H9 (cell line): ENCODE results near the gene MTMR3. TPM values are rescaled to one million over a fixed set of nuclear protein-coding genes. Genes with fewer than 3 reads are reported as not detected.

Experiments
- DNase-seq: peaks from one replicate; pipeline ENCODE4 v3.0.0-alpha.2; 2017
- H2AFZ ChIP-seq: one replicate; pipeline ENCODE4 v1.6.1; 2013; ENCODE audit warnings: mild to moderate bottlenecking, low read length, control low read depth, moderate library complexity
- H2AK5ac ChIP-seq: 2 replicates; pipeline ENCODE4 v1.6.1; 2013; ENCODE audit warnings: low read length, control low read depth, mixed read lengths; ENCODE audit not compliant: insufficient read length
- H2BK120ac ChIP-seq: one replicate; pipeline ENCODE4 v1.6.1; 2013; ENCODE audit warnings: low read depth, mild to moderate bottlenecking, low read length, control low read depth, inconsistent platforms; ENCODE audit not compliant: poor library complexity, severe bottlenecking
- H2BK12ac ChIP-seq: 2 replicates; pipeline ENCODE4 v1.6.1; 2013; ENCODE audit warnings: low read length, control low read depth, mixed read lengths, low read depth; ENCODE audit not compliant: insufficient read length
- H2BK15ac ChIP-seq: 2 replicates; pipeline ENCODE4 v1.6.1; 2013; ENCODE audit warnings: low read depth, low read length, control low read depth
- H2BK20ac ChIP-seq: one replicate; pipeline ENCODE4 v1.6.1; 2013; ENCODE audit warnings: low read depth, mild to moderate bottlenecking, low read length, control low read depth, inconsistent platforms; ENCODE audit not compliant: poor library complexity, severe bottlenecking
- H2BK5ac ChIP-seq: 2 replicates; pipeline ENCODE4 v1.6.1; 2013; ENCODE audit warnings: low read length, control low read depth, mixed read lengths; ENCODE audit not compliant: insufficient read length
- H3K14ac ChIP-seq: 2 replicates; pipeline ENCODE4 v1.6.1; 2013; ENCODE audit warnings: low read length, control low read depth; ENCODE audit not compliant: insufficient read depth
- H3K18ac ChIP-seq: 2 replicates; pipeline ENCODE4 v1.6.1; 2013; ENCODE audit warnings: low read depth, mild to moderate bottlenecking, mixed read lengths, low read length, control low read depth; ENCODE audit not compliant: insufficient read length
- H3K23ac ChIP-seq: 2 replicates; pipeline ENCODE4 v1.6.1; 2013; ENCODE audit warnings: low read length, control low read depth, mixed read lengths, low read depth; ENCODE audit not compliant: insufficient read length
- H3K23me2 ChIP-seq: 2 replicates; pipeline ENCODE4 v1.6.1; 2013; ENCODE audit warnings: low read depth, mild to moderate bottlenecking, mixed read lengths, low read length, control low read depth; ENCODE audit not compliant: insufficient read length, poor library complexity, severe bottlenecking
- H3K27ac ChIP-seq: 2 replicates; pipeline ENCODE4 v1.5.1; 2013; ENCODE audit warnings: low read length, control low read depth, mixed read lengths, low read depth; ENCODE audit not compliant: insufficient read length
- H3K27me3 ChIP-seq: 2 replicates; pipeline ENCODE4 v1.6.1; 2013; ENCODE audit warnings: low read length, control low read depth, inconsistent platforms; ENCODE audit not compliant: insufficient read depth
- H3K4ac ChIP-seq: 2 replicates; pipeline ENCODE4 v1.6.1; 2013; ENCODE audit warnings: low read depth, mild to moderate bottlenecking, control low read depth, inconsistent platforms, low read length, moderate library complexity
- H3K4me1 ChIP-seq: 2 replicates; pipeline ENCODE4 v1.6.1; 2013; ENCODE audit warnings: low read length, control low read depth, inconsistent platforms; ENCODE audit not compliant: insufficient read depth
- H3K4me2 ChIP-seq: 2 replicates; pipeline ENCODE4 v1.6.1; 2013; ENCODE audit warnings: low read length, control low read depth, mixed read lengths; ENCODE audit not compliant: insufficient read length, insufficient read depth
- H3K56ac ChIP-seq: 2 replicates; pipeline ENCODE4 v1.6.1; 2013; ENCODE audit warnings: low read depth, mild to moderate bottlenecking, mixed read lengths, low read length, control low read depth; ENCODE audit not compliant: insufficient read length
- H3K79me1 ChIP-seq: 2 replicates; pipeline ENCODE4 v1.6.1; 2013; ENCODE audit warnings: low read depth, mild to moderate bottlenecking, moderate library complexity, low read length, control low read depth, inconsistent platforms; ENCODE audit not compliant: insufficient read depth, poor library complexity, severe bottlenecking
- H3K79me2 ChIP-seq: 2 replicates; pipeline ENCODE4 v1.6.1; 2013; ENCODE audit warnings: low read length, control low read depth, inconsistent platforms; ENCODE audit not compliant: insufficient read depth
- H3K9ac ChIP-seq: 2 replicates; pipeline ENCODE4 v1.6.1; 2013; ENCODE audit warnings: low read length, control low read depth, mixed read lengths; ENCODE audit not compliant: insufficient read length; ENCODE audit errors: extremely low read depth
- H3K9me3 ChIP-seq: one replicate; pipeline ENCODE4 v1.6.1; 2013; ENCODE audit warnings: low read depth, low read length, inconsistent platforms; ENCODE audit not compliant: control insufficient read depth
- H3T11ph ChIP-seq: one replicate; pipeline ENCODE4 v1.6.1; 2013; ENCODE audit warnings: mild to moderate bottlenecking, low read length, control low read depth, inconsistent platforms
- H4K20me1 ChIP-seq: one replicate; pipeline ENCODE4 v1.6.1; 2013; ENCODE audit not compliant: control insufficient read depth, insufficient read length, insufficient read depth
- H4K5ac ChIP-seq: 2 replicates; pipeline ENCODE4 v1.6.1; 2013; ENCODE audit warnings: low read depth, mild to moderate bottlenecking, mixed read lengths, low read length, control low read depth; ENCODE audit not compliant: insufficient read length
- H4K8ac ChIP-seq: replicated peaks from 2 replicates; pipeline ENCODE4 v1.6.1; 2013; ENCODE audit warnings: low read length, control low read depth, mixed read lengths, low read depth; ENCODE audit not compliant: insufficient read length
- H4K91ac ChIP-seq: 2 replicates; pipeline ENCODE4 v1.6.1; 2013; ENCODE audit warnings: low read depth, mild to moderate bottlenecking, moderate library complexity, mixed read lengths, low read length, control low read depth; ENCODE audit not compliant: insufficient read length
- H3K27ac Mint-ChIP-seq, 3 experiments: 2 replicates in 2 of 3; 3 replicates in 1 of 3; pipeline ENCODE4 v1.8.0; 2020 to 2021; ENCODE audit warnings: mixed read lengths in 3 of 3, mild to moderate bottlenecking in 1 of 3, moderate library complexity in 1 of 3
- H3K27me3 Mint-ChIP-seq: 2 replicates; pipeline ENCODE4 v1.8.0; 2021; ENCODE audit warnings: low read depth, mild to moderate bottlenecking, moderate library complexity, mixed read lengths
- H3K36me3 Mint-ChIP-seq, 3 experiments: 2 replicates in 2 of 3; 3 replicates in 1 of 3; pipeline ENCODE4 v1.8.0; 2020 to 2021; ENCODE audit warnings: low read depth in 3 of 3, mixed read lengths in 3 of 3; ENCODE audit not compliant: insufficient read depth in 1 of 3
- H3K4me1 Mint-ChIP-seq, 2 experiments: 2 replicates each; pipeline ENCODE4 v1.8.0; 2020; ENCODE audit warnings: mixed read lengths in 2 of 2
- H3K4me3 Mint-ChIP-seq, 2 experiments: 2 replicates in 1 of 2; 3 replicates in 1 of 2; pipeline ENCODE4 v1.8.0; 2020 to 2021; ENCODE audit warnings: mild to moderate bottlenecking in 2 of 2, mixed read lengths in 2 of 2, moderate library complexity in 1 of 2
- H3K9me3 Mint-ChIP-seq, 2 experiments: 2 replicates in 1 of 2; 3 replicates in 1 of 2; pipeline ENCODE4 v1.8.0; 2020; ENCODE audit warnings: mild to moderate bottlenecking in 2 of 2, mixed read lengths in 2 of 2, moderate library complexity in 1 of 2
- WGBS: extraction: QIAGEN DNeasy Blood & Tissue Kit; methylation state at CpG from one replicate; pipeline ENCODE4 v1.1.7; 2013; ENCODE audit warnings: missing lambda C conversion rate, low lambda C conversion rate, mixed read lengths; ENCODE audit not compliant: insufficient read length; ENCODE audit errors: extremely low coverage; 5-methylcytosine and 5-hydroxymethylcytosine counted together
- total RNA-seq: library from RNA; stranded (reverse); gene quantifications from 2 replicates; pipeline ENCODE4 v1.2.1, GENCODE V29; 2021
- TF ChIP-seq, protein P1 (sequence below): fragments of 200-600 bp; sonication (generic); conservative IDR thresholded peaks from 3 replicates; pipeline ENCODE4 v1.8.0; 2021; ENCODE audit warnings: antibody characterized with exemption, mild to moderate bottlenecking

Gene MTMR3
- total RNA-seq, 1 experiment from 2014 or later: 19.8 TPM

DNA sequence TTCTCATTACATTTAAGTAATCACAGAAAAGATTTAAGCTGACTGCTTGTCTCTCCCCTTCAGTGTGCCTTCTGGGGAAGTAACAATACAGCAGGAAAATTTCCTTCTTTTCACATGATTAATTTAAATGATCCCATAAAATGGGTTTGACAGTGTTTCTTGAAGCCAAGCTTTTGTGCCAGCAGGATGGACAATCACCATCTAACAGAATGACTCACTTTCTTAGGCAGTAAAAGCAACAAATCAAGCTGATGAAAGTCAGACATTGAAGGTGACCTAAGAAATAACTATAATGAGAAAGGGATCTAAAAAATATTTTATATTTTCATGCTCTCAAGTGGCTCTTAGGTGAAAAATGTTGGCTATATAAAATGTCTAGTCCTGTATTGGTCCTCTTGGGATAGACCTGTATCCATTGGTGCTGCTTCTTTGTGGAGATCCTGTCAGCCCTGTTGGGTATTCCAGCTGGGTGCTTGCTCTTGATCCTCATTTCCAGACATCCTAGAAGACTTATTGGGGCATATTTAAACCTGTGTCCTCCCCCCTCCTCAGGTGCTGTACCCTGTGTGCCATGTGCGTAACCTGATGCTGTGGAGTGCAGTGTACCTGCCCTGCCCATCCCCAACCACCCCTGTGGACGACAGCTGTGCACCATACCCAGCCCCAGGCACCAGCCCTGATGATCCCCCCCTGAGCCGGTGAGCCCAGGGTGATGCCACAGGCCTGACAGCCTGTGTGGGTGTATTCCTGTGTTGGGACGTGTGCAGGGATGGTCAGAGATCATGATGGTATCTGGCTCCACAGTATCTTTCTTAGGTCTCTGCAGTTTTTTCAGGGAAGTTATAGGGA is 134.6 kb downstream of the MTMR3 start:
- H3K36me3 Mint-ChIP-seq: peaks cover 22 to 85% (median 71%) of the 10 kb centered on the region in 3 experiments
- no peak for DNase-seq
- Histone ChIP-seq H3K18ac (no peak overlapping the region), H3K23ac (no peak overlapping the region), H2BK20ac (no peak overlapping the region), H4K8ac (no peak overlapping the region), H3T11ph (no peak overlapping the region), H3K4me1 (no peaks in the 10 kb centered on the region), H3K79me2 (no peaks in the 10 kb centered on the region), H3K27me3 (no peaks in the 10 kb centered on the region), H4K5ac (no peak overlapping the region), H3K4ac (no peak overlapping the region), H3K23me2 (no peaks in the 10 kb centered on the region), H3K56ac (no peak overlapping the region), H3K27ac (no peak overlapping the region), H3K14ac (no peak overlapping the region), H4K20me1 (no peaks in the 10 kb centered on the region), H2BK15ac (no peak overlapping the region), H2BK5ac (no peak overlapping the region), H3K9me3 (no peaks in the 10 kb centered on the region), H2AFZ (no peak overlapping the region), H2BK12ac (no peak overlapping the region), H3K9ac (no peak overlapping the region), H3K79me1 (no peaks in the 10 kb centered on the region), H4K91ac (no peak overlapping the region), H3K4me2 (no peak overlapping the region), H2BK120ac (no peak overlapping the region), H2AK5ac (no peak overlapping the region)
- H3K4me1 Mint-ChIP-seq: no peaks in the 10 kb centered on the region
- H3K27me3 Mint-ChIP-seq: no peaks in the 10 kb centered on the region
- H3K4me3 Mint-ChIP-seq: no peak overlapping the region
- H3K9me3 Mint-ChIP-seq: no peaks in the 10 kb centered on the region
- TF ChIP-seq, protein P1, sequence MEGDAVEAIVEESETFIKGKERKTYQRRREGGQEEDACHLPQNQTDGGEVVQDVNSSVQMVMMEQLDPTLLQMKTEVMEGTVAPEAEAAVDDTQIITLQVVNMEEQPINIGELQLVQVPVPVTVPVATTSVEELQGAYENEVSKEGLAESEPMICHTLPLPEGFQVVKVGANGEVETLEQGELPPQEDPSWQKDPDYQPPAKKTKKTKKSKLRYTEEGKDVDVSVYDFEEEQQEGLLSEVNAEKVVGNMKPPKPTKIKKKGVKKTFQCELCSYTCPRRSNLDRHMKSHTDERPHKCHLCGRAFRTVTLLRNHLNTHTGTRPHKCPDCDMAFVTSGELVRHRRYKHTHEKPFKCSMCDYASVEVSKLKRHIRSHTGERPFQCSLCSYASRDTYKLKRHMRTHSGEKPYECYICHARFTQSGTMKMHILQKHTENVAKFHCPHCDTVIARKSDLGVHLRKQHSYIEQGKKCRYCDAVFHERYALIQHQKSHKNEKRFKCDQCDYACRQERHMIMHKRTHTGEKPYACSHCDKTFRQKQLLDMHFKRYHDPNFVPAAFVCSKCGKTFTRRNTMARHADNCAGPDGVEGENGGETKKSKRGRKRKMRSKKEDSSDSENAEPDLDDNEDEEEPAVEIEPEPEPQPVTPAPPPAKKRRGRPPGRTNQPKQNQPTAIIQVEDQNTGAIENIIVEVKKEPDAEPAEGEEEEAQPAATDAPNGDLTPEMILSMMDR: no peak
- peak overlapping the region in 1 of 3 experiments; percentile 49; a peak in 1 of 7 replicates for H3K27ac Mint-ChIP-seq
- no CpG with 5 or more reads among the region's 4 CpGs for WGBS
